Inferior parietal cortex (tissue), 1 donor: ENCODE data around the gene FCHSD2.
"Not testable (repeated sequence)": the region's sequence is repeated elsewhere in the genome, so short reads cannot be mapped to it uniquely, and the experiment has no call there.

Source experiments
- DNase-seq: peaks from one replicate; pipeline ENCODE4 v3.0.0-alpha.2; 2016; ENCODE audit errors: extremely low spot score

The FCHSD2 gene

DNA sequence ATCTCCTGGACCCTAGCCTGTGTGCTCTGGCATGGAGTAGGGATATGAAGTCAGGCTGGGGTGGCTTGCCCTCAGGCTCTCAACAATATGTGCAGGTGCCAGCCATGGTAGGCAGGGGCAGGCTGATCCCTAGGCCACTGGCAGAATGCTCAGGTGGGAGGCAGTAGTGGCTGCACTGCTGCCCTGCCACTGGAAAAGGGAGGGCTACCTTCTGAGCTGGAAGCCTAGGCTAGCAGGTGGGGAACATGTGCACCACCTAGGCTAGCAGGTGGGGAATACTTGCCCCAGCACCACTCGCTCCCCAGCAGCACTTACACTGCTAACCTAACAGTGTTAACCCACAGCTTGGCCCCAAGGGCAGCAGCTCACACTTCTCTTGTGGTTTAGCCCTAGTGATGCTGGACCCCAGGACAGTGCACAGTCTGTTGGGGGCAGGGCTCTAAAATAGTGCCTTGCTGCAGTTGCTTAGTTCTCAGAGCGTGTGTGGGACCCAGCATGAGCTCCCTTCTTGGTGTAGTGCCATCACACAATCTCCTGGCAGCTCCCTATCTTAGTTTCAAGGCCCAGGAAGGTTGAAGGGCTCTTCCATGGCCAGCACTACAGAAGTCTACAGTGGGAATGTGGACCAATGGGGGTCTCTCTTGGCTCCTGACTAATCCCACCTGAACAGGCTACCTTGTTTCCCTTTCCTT is 130.8 kb downstream of the FCHSD2 start:
- no peak for DNase-seq

GRCh38 chr11:73009972-73010371 is 132.1 kb downstream of the FCHSD2 start:
- no peak for DNase-seq

GRCh38 chr11:73004088-73004487 is 138.0 kb downstream of the FCHSD2 start:
- DNase-seq, result no peak

GRCh38 chr11:73003088-73003487 is 139.0 kb downstream of the FCHSD2 start:
- DNase-seq, result no peak

DNA sequence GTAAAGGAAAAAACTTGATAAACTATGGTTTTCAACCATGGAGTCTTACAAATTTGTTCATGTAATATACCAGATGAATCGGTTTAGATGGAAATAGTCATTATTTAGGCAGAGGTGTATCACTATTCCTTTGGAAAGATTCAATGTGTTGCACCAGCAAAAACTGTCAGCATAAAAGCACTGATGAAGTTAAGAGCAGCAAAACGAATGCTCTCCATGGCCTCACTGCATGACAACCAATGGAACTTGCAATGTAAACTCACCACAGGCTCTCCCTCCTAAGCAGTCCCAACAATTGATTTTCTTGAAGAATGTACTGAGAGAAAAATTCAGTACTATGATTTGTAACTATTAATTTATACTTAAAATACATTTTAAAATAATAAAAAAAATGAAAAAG is 139.9 kb downstream of the FCHSD2 start:
- no peak for DNase-seq

- no peak for DNase-seq
Measured at GRCh38 chr11:73001615-73002014, 140.5 kb downstream of the FCHSD2 start.

- DNase-seq, result no peak
Measured at GRCh38 chr11:72998676-72999075, 143.4 kb downstream of the FCHSD2 start.

DNA sequence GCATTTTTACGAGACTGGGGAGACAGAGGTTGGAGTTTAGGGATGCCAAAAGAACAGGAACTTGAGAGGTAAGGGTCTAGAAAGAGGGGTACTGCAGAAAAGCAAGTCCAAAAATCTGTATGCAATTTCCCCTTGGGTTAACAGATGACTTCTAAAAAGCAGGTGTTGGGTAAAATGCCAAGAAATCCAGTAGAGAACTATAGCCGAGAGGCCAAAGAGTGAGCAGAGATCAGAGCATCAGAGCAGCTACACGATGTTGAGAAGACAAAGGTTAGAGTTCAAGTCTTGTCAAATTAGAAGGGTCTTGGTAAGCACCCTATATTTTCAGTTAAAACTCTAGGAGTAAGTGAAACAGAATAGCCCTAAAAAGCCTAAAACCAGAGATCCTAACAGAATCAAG is 145.2 kb downstream of the FCHSD2 start:
- no peak for DNase-seq

- DNase-seq, result no peak
Measured at GRCh38 chr11:72989727-72990126, 152.4 kb downstream of the FCHSD2 start.

DNA sequence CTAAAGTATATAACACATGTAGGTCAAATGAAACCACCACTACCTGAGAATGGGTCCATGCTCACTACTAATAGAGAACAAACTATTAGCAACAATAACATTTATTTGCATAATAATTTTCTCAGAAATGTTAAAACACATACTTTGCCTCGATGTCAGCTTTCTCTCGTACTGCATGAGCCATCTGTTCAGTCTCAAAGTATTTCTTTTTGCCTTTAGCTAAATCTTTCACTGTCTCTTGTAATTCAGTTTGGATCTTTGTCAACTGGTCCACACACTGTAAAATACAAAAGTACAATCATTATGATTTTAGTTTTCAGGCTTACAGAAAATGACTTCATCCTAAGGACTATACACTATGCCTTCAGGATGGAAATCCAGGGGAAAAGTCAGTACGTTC is 153.3 kb downstream of the FCHSD2 start:
- no peak for DNase-seq

DNA sequence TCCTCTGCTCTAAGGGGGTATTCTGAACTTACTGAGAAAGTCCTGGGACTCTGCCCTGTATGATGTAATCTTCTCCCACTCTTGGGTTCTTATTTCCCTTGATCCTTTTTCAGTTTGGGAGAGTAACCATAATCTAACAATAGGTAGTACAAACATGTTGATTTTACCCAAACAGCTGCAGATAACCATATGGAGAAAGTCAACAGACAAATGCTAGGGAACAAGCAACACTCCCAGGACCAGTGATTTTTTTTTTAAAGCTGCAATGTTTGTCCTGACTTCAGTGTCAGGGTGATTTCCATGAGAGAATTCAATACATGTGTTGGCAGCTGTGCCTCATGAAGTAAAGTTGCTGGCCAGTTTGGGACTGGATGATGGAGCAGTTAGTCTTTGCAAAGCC is 156.5 kb downstream of the FCHSD2 start:
- DNase-seq, result no peak

DNA sequence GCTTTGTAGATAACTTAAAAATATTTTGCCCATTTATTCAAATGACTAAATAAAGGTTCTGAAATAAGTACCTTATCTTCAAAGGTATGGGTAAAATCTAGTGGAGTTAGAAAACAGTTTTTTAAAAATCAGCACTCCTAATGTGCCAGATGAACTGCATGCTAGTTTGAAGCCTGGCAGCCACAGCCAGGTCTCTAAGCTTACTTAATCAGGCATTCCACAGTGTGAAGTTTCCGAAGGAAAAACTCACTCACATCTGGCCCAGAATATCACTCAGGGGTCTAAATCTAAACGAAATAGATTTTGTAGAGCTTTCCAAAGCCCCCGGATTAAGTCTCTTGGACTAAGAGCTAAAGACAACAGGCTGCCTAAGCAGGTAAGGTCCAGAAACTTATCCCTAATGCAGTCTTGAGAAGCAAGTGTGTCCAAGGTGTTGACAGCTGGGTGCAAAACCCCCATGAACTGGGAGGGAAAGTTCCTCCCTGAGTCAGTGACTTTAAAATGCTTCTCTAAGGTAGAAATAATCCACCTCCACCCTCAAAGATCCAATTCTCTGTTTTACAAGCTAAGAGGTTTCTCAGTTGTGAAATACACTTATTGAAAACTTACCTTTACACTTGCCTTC is 157.6 kb downstream of the FCHSD2 start:
- DNase-seq, result no peak

- no peak for DNase-seq
Measured at GRCh38 chr11:72983560-72983959, 158.6 kb downstream of the FCHSD2 start.

GRCh38 chr11:72981971-72982685 is 160.0 kb downstream of the FCHSD2 start:
- no peak for DNase-seq

DNA sequence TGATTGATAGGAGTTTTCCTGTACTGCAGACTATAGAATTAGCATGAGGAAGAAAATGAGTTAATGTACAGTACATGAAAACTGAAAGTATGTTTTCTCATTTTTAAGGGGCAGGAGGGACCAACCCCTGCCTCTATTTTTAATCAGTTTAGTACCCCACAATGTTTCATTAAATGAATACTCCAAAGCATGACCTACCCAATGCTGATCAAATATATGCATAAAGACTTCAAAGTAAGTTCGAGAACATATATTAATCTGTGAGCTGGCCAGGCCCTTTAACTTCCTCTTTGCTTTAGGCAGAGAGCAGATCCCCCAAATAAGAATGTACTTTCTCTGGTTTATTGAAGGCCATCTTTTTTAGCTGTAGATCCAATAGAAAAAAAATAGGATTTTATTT is 161.0 kb downstream of the FCHSD2 start:
- DNase-seq, result no peak

GRCh38 chr11:72977782-72978181 is 164.3 kb downstream of the FCHSD2 start:
- not testable (repeated sequence) for DNase-seq

DNA sequence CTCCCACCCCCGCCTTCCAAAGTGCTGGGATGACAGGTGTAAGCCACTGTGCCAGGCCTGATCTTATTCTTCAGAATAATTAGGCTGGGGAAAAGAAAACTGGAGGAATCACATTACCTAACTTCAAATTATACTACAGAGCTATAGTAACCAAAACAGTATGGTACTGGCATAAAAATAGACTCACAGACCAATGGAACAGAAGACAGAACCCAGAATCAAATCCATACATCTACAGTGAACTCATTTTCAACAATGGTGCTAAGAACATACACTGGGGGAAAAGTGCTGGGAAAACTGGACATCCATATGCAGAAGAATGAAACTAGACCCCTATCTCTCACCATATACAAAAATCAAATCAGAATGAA is 165.6 kb downstream of the FCHSD2 start:
- not testable (repeated sequence) for DNase-seq

GRCh38 chr11:72975778-72976521 is 166.2 kb downstream of the FCHSD2 start:
- DNase-seq, result no peak

GRCh38 chr11:72974487-72975205 is 167.5 kb downstream of the FCHSD2 start:
- no peak for DNase-seq

- DNase-seq, result no peak
Measured at GRCh38 chr11:72972496-72973128, 169.5 kb downstream of the FCHSD2 start.
